Breast epithelium (tissue), 4 donors: ENCODE data around the gene CDC45. TPM values are rescaled to one million over a fixed set of nuclear protein-coding genes. Genes with fewer than 3 reads are reported as not detected.

Experiments
- DNase-seq, 2 donors: peaks; one replicate each; pipeline ENCODE4 v3.0.0-alpha.2; 2019; ENCODE audit warnings: low spot score in 2 of 2
- H3K27ac ChIP-seq, 2 donors: fragments of 200-600 bp; sonication (generic) in 1 of 2; one replicate each; pipeline ENCODE4 v1.5.1; 2016 to 2019; ENCODE audit warnings: mild to moderate bottlenecking in 1 of 2
- H3K27me3 ChIP-seq, 2 donors: fragments of 200-600 bp; sonication (generic) in 1 of 2; one replicate each; pipeline versions ENCODE4 v1.5.1 to v1.6.0; 2017 to 2019; ENCODE audit warnings: control low read depth in 1 of 2, mild to moderate bottlenecking in 1 of 2
- H3K36me3 ChIP-seq: fragments of 200-600 bp; one replicate; pipeline ENCODE4 v1.5.1; 2019
- H3K4me1 ChIP-seq, 2 donors: fragments of 200-600 bp; sonication (generic); one replicate each; pipeline ENCODE4 v1.5.1; 2016 to 2019; ENCODE audit warnings: control low read depth in 1 of 2
- H3K4me3 ChIP-seq, 3 donors: fragments of 200-600 bp; sonication (generic); 1 replicate in 2 of 3; 2 replicates in 1 of 3; pipeline ENCODE4 v1.5.1; 2016 to 2019; ENCODE audit warnings: mild to moderate bottlenecking in 3 of 3, moderate library complexity in 2 of 3
- H3K9me3 ChIP-seq, 2 donors: fragments of 200-600 bp; sonication (generic) in 1 of 2; one replicate each; pipeline ENCODE4 v1.5.1; 2016 to 2019; ENCODE audit warnings: control low read depth in 1 of 2
- CTCF ChIP-seq, 3 donors: fragments of 450-650 bp; IDR thresholded peaks; one replicate each; pipeline ENCODE4 v1.5.1; 2016 to 2017; ENCODE audit warnings: antibody characterized with exemption in 3 of 3, mild to moderate bottlenecking in 3 of 3, moderate library complexity in 3 of 3
- POLR2A ChIP-seq: fragments of 450-650 bp; IDR thresholded peaks from one replicate; pipeline ENCODE4 v1.6.1; 2016; ENCODE audit warnings: antibody characterized with exemption, mild to moderate bottlenecking, moderate library complexity
- POLR2AphosphoS5 ChIP-seq, 3 donors: sonication (generic); formaldehyde crosslinking; IDR thresholded peaks; one replicate each; pipeline ENCODE4 v1.6.1; 2017; ENCODE audit warnings: antibody characterized with exemption in 3 of 3
- intact Hi-C: fragments of 100-400 bp; cut with DNase I; formaldehyde crosslinking; loops from one replicate; pipeline ENCODE4 v1.15.1; 2023; ENCODE audit warnings: low total_unique reads
- total RNA-seq, 3 donors: library from RNA; depleted of rRNA; stranded (reverse); fragments of >200 nt; gene quantifications; one replicate each; pipeline ENCODE4 v1.1.0, GENCODE V29; 2016

CDC45 gene
- total RNA-seq, 3 donors from 2014 or later = 0.48 TPM; not detected in 2

- Histone ChIP-seq H3K27me3 (no peaks in the 10 kb centered on the region), H3K36me3 (no peaks in the 10 kb centered on the region), H3K4me1 (no peaks in the 10 kb centered on the region), H3K9me3 (no peaks in the 10 kb centered on the region), H3K27ac (no peak overlapping the region), H3K4me3 (no peak overlapping the region)
- no peak for DNase-seq
- TF ChIP-seq POLR2AphosphoS5 (IDR thresholded peaks at IDR 0.05) = no peak
- TF ChIP-seq CTCF (IDR thresholded peaks at IDR 0.05) = no peak
- no peak for TF ChIP-seq POLR2A
- intact Hi-C loops = no loop called here
Observed at GRCh38 chr22:19488285-19488684, 8.6 kb downstream of the CDC45 start.

- no peak for DNase-seq
- Histone ChIP-seq H3K27ac (no peak overlapping the region), H3K4me3 (no peak overlapping the region), H3K36me3 (no peaks in the 10 kb centered on the region), H3K27me3 (no peaks in the 10 kb centered on the region), H3K9me3 (no peaks in the 10 kb centered on the region), H3K4me1 (no peaks in the 10 kb centered on the region)
- intact Hi-C loops = no loop called here
- no peak for TF ChIP-seq CTCF (IDR thresholded peaks at IDR 0.05)
- TF ChIP-seq POLR2A = no peak
- TF ChIP-seq POLR2AphosphoS5 (IDR thresholded peaks at IDR 0.05) = no peak
Observed at GRCh38 chr22:19488884-19489843, 9.4 kb downstream of the CDC45 start.

GRCh38 chr22:19490628-19491230 is 11.0 kb downstream of the CDC45 start:
- Histone ChIP-seq H3K36me3 (no peaks in the 10 kb centered on the region), H3K9me3 (no peaks in the 10 kb centered on the region), H3K4me1 (no peaks in the 10 kb centered on the region), H3K27me3 (no peaks in the 10 kb centered on the region), H3K27ac (no peak overlapping the region), H3K4me3 (no peak overlapping the region)
- no peak for DNase-seq
- intact Hi-C loops = no loop called here
- no peak for TF ChIP-seq POLR2AphosphoS5 (IDR thresholded peaks at IDR 0.05)
- TF ChIP-seq CTCF (IDR thresholded peaks at IDR 0.05) = no peak
- TF ChIP-seq POLR2A = no peak

- no peaks in the 10 kb centered on the region for H3K4me1 ChIP-seq
- TF ChIP-seq POLR2A (no peak), CTCF (IDR thresholded peaks at IDR 0.05) (no peak)
- no peak overlapping the region for H3K4me3 ChIP-seq
- DNase-seq = no peak
- H3K36me3 ChIP-seq = no peaks in the 10 kb centered on the region
- H3K9me3 ChIP-seq = no peaks in the 10 kb centered on the region
- no peaks in the 10 kb centered on the region for H3K27me3 ChIP-seq
- intact Hi-C loops = no loop called here
- no peak overlapping the region for H3K27ac ChIP-seq
Observed at GRCh38 chr22:19492504-19493174, 12.9 kb downstream of the CDC45 start.
